ENCODE results near the gene SENP7.

DNA sequence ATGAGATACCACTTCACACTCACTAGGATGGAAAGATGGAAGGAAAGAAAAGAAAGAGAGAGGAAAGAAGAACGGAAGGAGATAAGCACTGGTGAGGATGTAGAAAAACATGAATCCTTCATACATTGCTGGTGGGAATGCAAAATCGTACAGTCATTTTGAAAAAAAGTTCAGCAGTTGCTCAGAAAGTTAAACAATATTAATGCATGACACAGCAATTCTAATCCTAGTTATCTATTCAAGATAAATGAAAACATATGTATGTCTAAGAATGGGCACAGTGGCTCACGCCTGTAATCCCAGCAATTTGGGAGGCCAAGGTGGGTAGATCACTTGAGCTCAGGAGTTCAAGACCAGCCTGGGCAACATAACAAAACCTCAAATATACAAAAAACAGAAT, 59.1 kb downstream of the SENP7 start:
- TF ChIP-seq POLR2AphosphoS5 (IDR thresholded peaks at IDR 0.05; ENCODE audit: low read depth, low read length) (no peak), TAF1 (IDR thresholded peaks at IDR 0.05; ENCODE audit: borderline replicate concordance, low read depth, low read length) (no peak), POLR2A (IDR thresholded peaks at IDR 0.05; ENCODE audit: low read depth, low read length) (no peak)

Measured in GM12892 (cell line).